T-helper 1 cell (primary cell): ENCODE measurements around the gene ATG7.
"Not testable (repeated sequence)": the region's sequence is repeated elsewhere in the genome, so short reads cannot be mapped to it uniquely, and the experiment has no call there.

ENCODE experiments used
- DNase-seq, 5 donors: peaks; one replicate each; pipeline ENCODE4 v3.0.0-alpha.2; 2012 to 2020

The ATG7 gene

GRCh38 chr3:11570789-11571495 is 298.7 kb downstream of the ATG7 start:
- no peak for DNase-seq

DNA sequence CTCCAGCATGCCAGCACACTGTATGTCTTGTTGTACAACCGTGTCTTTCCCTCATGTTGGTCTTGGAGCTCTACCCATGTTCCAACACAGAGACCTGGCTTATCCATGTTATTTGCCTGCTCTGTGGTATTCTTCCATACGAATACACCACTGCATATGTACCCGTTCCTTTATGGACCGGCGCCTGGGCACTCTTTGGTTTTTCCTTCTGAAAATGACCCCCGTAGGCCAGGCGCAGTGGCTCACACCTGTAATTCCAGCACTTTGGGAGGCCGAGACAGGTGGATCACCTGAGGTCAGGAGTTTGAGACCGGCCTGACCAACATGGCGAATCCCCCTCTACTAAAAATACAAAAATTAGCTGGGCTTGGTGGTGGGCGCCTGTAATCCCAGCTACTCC is 300.5 kb downstream of the ATG7 start:
- DNase-seq: not testable (repeated sequence)

GRCh38 chr3:11574981-11575669 is 302.9 kb downstream of the ATG7 start:
- no peak for DNase-seq

DNA sequence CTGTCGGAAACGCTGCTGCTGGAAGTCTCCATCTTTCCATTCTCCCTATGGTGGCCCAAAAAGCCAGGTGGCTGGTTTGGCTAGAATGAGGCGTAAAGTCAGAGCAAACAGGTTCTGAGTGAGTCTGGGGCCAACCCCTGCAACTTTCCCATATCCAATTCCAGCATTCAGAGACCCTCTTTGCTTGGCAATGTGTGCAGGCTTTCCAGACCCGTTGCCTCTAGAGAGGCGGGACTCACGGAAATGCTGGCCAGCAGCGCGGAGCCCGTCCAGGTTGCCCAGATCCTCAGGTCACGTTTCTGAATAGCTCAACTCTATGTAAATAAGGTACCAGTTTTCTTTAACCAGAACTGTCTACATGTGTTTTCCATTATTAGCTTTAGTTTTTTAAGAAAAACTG is 303.5 kb downstream of the ATG7 start:
- DNase-seq: no peak

- DNase-seq: no peak
Measured at GRCh38 chr3:11576453-11576852, 304.3 kb downstream of the ATG7 start.

DNA sequence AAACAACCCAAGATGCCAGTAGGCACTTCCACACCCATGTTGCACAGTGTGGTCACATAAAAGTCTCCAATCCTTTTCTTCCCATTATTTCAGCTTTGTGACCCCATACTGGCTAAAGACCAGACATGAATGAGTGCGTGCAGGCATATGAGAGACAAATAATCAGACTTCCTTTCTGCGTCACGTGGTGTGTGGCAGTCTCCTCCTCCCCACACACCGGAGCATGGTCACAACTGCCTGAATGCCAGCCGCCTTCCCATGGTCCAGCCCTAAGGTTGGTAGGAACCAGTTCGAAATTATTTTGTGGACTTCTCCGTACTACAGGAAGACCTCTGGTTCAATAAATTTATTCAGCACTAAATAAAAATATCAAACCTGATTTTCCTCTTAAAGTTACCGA is 306.0 kb downstream of the ATG7 start:
- no peak for DNase-seq

- no peak for DNase-seq
Measured at GRCh38 chr3:11580645-11581044, 308.4 kb downstream of the ATG7 start.

- no peak for DNase-seq
Measured at GRCh38 chr3:11581237-11582190, 309.3 kb downstream of the ATG7 start.

GRCh38 chr3:11582191-11582968 is 310.2 kb downstream of the ATG7 start:
- DNase-seq: no peak

- no peak for DNase-seq
Measured at GRCh38 chr3:11583235-11583634, 311.0 kb downstream of the ATG7 start.

DNA sequence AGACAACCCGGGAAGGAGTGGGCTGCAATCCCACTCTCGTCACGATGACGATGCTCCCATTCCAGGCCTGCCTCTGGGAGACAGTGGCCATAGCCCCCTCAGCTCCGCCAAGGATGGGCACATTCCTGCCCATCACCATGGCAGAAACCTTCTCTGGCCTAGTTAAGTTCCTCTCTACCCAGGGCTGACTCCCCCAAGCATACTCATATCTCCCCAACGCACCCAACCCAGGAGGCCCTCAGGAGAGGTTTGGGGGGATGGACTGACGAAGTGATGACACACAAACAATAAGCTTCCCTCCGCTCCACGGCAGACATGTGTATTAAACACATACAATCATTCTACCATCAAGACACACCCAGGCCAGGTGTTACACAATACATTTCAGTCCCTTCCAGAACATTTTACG is 311.4 kb downstream of the ATG7 start:
- DNase-seq: no peak

DNA sequence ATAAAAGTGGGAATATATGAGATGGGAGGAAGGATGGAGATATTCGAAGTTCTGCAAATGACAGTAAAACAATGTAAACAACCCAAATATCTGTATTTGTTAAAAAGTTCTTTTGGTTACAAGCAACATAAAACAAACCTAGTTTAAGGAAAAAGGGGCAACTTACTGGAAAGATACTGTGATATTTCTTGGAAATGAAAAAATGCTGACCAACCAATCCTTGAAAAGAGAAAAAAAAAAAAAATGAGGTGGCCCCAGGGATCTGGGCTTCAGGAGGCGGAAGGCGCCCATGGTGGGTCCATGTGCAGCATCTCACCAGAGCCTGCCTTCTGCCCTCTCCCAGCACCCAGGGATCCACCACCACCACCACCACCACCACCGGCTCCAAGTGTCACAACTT is 312.4 kb downstream of the ATG7 start:
- no peak for DNase-seq

DNA sequence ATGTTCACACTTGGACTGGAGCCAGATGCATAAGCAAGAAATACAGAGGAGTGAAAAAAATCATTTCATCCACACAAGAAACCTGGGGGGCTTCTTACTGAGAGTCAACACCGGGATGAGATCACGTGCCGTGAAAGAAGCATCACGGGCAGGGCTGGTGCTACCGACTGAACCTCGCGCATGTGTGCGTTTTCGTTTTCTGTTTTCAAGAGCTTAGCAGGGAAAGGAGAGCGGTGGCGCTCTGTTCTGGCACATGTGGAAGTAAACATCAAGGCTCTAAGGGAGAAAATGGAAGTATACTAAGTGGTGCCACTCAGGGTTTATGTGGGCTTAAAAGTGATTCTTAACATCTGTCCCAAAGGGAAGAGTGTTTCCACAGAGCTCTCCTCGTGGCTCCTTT is 315.6 kb downstream of the ATG7 start:
- DNase-seq: no peak

GRCh38 chr3:11588338-11588737 is 316.1 kb downstream of the ATG7 start:
- no peak for DNase-seq

GRCh38 chr3:11588755-11589154 is 316.6 kb downstream of the ATG7 start:
- no peak for DNase-seq

DNA sequence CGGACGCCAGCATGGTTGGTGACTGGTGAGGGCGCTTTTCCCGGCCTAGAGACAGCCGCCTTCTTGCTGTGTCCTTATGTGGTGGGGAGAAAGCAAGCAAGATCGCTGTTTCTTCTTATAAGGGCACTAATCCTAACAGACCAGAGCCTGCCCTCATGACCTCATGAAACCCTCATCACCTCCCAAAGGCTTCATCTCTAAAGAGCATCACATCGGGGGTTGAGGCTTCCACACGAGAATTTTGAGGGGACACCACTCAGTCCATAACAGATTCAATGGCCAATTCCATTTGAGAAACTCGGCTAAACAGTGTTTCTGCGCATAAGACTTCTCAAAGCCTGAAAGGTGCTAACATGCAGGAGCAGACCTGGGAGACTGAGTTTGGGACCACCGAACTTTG is 317.5 kb downstream of the ATG7 start:
- DNase-seq: no peak

DNA sequence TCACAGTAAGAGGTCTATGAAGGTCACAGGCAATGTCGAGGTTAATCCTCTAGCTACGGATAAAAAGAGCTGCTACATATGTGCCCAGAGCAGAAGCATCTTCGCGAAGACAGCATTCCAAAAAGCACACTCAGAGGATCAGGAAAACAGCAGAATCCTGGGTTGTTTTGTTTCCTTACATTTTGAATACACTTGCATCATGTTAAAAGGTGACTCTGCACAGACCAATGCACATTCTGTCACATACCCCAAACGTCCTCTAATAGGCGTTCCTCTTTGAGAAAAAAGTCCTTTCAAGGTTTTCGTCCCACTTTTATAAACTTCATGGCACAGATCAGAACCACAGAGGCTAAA is 318.8 kb downstream of the ATG7 start:
- no peak for DNase-seq

GRCh38 chr3:11591391-11592282 is 319.4 kb downstream of the ATG7 start:
- no peak for DNase-seq

GRCh38 chr3:11592445-11593298 is 320.5 kb downstream of the ATG7 start:
- no peak for DNase-seq

GRCh38 chr3:11593318-11594034 is 321.3 kb downstream of the ATG7 start:
- DNase-seq: no peak
